ENCODE data around the gene CASK. TPM values are rescaled to one million over a fixed set of nuclear protein-coding genes. Genes with fewer than 3 reads are reported as not detected.

CASK gene
- total and polyA plus RNA-seq, 2 donors: 14.9 to 71.2 TPM

Small RNAs within 50 kb of the gene (small RNA-seq; reads per million reads assigned to genes)
- not detected for gene AL353691.2
- not detected for gene RN7SL144P
- not detected for gene RNU6-1321P
- gene RNU6-202P: not detected

Other genes with a start within 250 kb of the CASK start
- 27.5 TPM for gene GPR34, start 234.6 kb downstream of the CASK start, total RNA-seq
- gene GPR34, start 234.6 kb downstream of the CASK start, polyA plus RNA-seq: 7.7 TPM
- 0.26 TPM for gene GPR82, start 199.4 kb downstream of the CASK start, total RNA-seq
- 0.44 TPM for gene GPR82, start 199.4 kb downstream of the CASK start, polyA plus RNA-seq